Liver (tissue), 9 donors: ENCODE results near the gene NAA16. TPM values are rescaled to one million over a fixed set of nuclear protein-coding genes. Genes with fewer than 3 reads are reported as not detected.

Experiments used
- DNase-seq: peaks from one replicate; pipeline ENCODE4 v3.0.0-alpha.2; 2017; ENCODE audit warnings: low spot score
- H3K27ac ChIP-seq, 2 donors: one replicate each; pipeline ENCODE4 v1.7.0; 2013; ENCODE audit warnings: inconsistent platforms in 2 of 2, low read length in 2 of 2, control low read depth in 1 of 2, low read depth in 1 of 2, mild to moderate bottlenecking in 1 of 2
- H3K27me3 ChIP-seq, 4 donors: one replicate each; pipeline versions ENCODE4 v1.6.1 to v1.7.0; 2013; ENCODE audit warnings: low read length in 3 of 4, inconsistent platforms in 1 of 4, mild to moderate bottlenecking in 1 of 4, moderate library complexity in 1 of 4; ENCODE audit not compliant: control insufficient read depth in 4 of 4, insufficient read depth in 4 of 4
- H3K36me3 ChIP-seq, 4 donors: one replicate each; pipeline versions ENCODE4 v1.6.1 to v1.7.0; 2013; ENCODE audit warnings: low read length in 3 of 4, mild to moderate bottlenecking in 3 of 4, low read depth in 1 of 4, moderate library complexity in 1 of 4; ENCODE audit not compliant: control insufficient read depth in 4 of 4, insufficient read depth in 3 of 4
- H3K4me1 ChIP-seq, 4 donors: one replicate each; pipeline versions ENCODE4 v1.6.1 to v1.7.0; 2013; ENCODE audit warnings: low read length in 3 of 4, mild to moderate bottlenecking in 3 of 4, moderate library complexity in 1 of 4; ENCODE audit not compliant: control insufficient read depth in 4 of 4, insufficient read depth in 4 of 4
- H3K4me3 ChIP-seq, 3 donors: one replicate each; pipeline versions ENCODE4 v1.6.1 to v1.7.0; 2013; ENCODE audit warnings: low read length in 3 of 3, control low read depth in 1 of 3, low read depth in 1 of 3, mild to moderate bottlenecking in 1 of 3
- H3K9ac ChIP-seq, 2 donors: one replicate each; pipeline ENCODE4 v1.7.0; 2013; ENCODE audit warnings: low read length in 2 of 2, mild to moderate bottlenecking in 2 of 2, moderate library complexity in 2 of 2, control low read depth in 1 of 2, low read depth in 1 of 2
- H3K9me3 ChIP-seq, 4 donors: one replicate each; pipeline versions ENCODE4 v1.6.1 to v1.7.0; 2013; ENCODE audit warnings: low read length in 3 of 4; ENCODE audit not compliant: control insufficient read depth in 4 of 4
- EGR1 ChIP-seq, 2 donors: IDR thresholded peaks; 2 replicates each; pipeline ENCODE4 v1.6.1; 2016 to 2018; ENCODE audit warnings: antibody characterized with exemption in 2 of 2, low read depth in 2 of 2
- FOXA1 ChIP-seq: IDR thresholded peaks from 2 replicates; pipeline ENCODE4 v1.6.1; 2016; ENCODE audit warnings: antibody characterized with exemption
- GABPA ChIP-seq, 2 donors: IDR thresholded peaks in 1 of 2; conservative IDR thresholded peaks in 1 of 2; 2 replicates each; pipeline ENCODE4 v1.6.1; 2016; ENCODE audit warnings: antibody characterized with exemption in 2 of 2, mild to moderate bottlenecking in 1 of 2, moderate library complexity in 1 of 2
- HNF4G ChIP-seq: IDR thresholded peaks from 2 replicates; pipeline ENCODE4 v1.6.1; 2016; ENCODE audit warnings: antibody characterized with exemption
- JUND ChIP-seq, 2 donors: IDR thresholded peaks; 2 replicates each; pipeline ENCODE4 v1.6.1; 2016; ENCODE audit warnings: antibody characterized with exemption in 2 of 2
- NR2F2 ChIP-seq: IDR thresholded peaks from 2 replicates; pipeline ENCODE4 v1.6.1; 2016; ENCODE audit warnings: antibody characterized with exemption
- RAD21 ChIP-seq, 2 donors: IDR thresholded peaks; 2 replicates each; pipeline ENCODE4 v1.6.1; 2016; ENCODE audit warnings: antibody characterized with exemption in 2 of 2, mild to moderate bottlenecking in 2 of 2
- RXRA ChIP-seq, 2 donors: IDR thresholded peaks; 2 replicates each; pipeline ENCODE4 v1.6.1; 2017 to 2018; ENCODE audit warnings: antibody characterized with exemption in 2 of 2, mild to moderate bottlenecking in 1 of 2
- TAF1 ChIP-seq: conservative IDR thresholded peaks from 2 replicates; pipeline ENCODE4 v1.6.1; 2016; ENCODE audit warnings: antibody characterized with exemption, mild to moderate bottlenecking
- YY1 ChIP-seq: IDR thresholded peaks from 2 replicates; pipeline ENCODE4 v1.6.1; 2016; ENCODE audit warnings: antibody characterized with exemption, mild to moderate bottlenecking
- WGBS: extraction: QIAGEN DNeasy Blood & Tissue Kit; methylation state at CpG from one replicate; pipeline ENCODE4 v1.1.7; 2013; 5-methylcytosine and 5-hydroxymethylcytosine counted together
- polyA plus RNA-seq, 2 donors: library from polyadenylated mRNA; stranded (reverse) in 1 of 2; unstranded in 1 of 2; fragments of 200-250 nt in 1 of 2; fragments of >200 nt in 1 of 2; fragmentation: Nextera tagmentation in 1 of 2; extraction: Ambion mirVana in 1 of 2; gene quantifications; one replicate each; pipeline versions ENCODE4 v1.2.1 to v1.2.3, GENCODE V29; 2013 to 2015
- total RNA-seq, 2 donors: library from RNA; depleted of rRNA; stranded (reverse); fragments of >200 nt; gene quantifications; one replicate each; pipeline ENCODE4 v1.2.3, GENCODE V29; 2014
- TF ChIP-seq, protein P1 (sequence below): IDR thresholded peaks from 2 replicates; pipeline ENCODE4 v1.6.1; 2016; ENCODE audit warnings: antibody characterized with exemption
- TF ChIP-seq, protein P2 (sequence below): IDR thresholded peaks from 2 replicates; pipeline ENCODE4 v1.6.1; 2016; ENCODE audit warnings: antibody characterized with exemption
- TF ChIP-seq, protein P3 (sequence below): fragments of 150-350 bp; IDR thresholded peaks from 2 replicates; pipeline ENCODE4 v1.5.1; 2017; ENCODE audit warnings: improper control_type of control experiment, low read depth, low read length; ENCODE audit not compliant: missing input control
- TF ChIP-seq, protein P4 (sequence below): IDR thresholded peaks from 2 replicates; pipeline ENCODE4 v1.6.1; 2016; ENCODE audit warnings: antibody characterized with exemption, mild to moderate bottlenecking
- donor health status: healthy.
- donor health status: healthy.
- donor health status: healthy.
- donor health status: healthy.
- donor health status: healthy.

NAA16 gene
- 10 to 100 TPM in 1 of 2 donors, 1 to 10 TPM in 1; 8.8 to 11.5 TPM for total RNA-seq
- 1 to 10 TPM; 2.6 to 9.6 TPM for polyA plus RNA-seq

DNA sequence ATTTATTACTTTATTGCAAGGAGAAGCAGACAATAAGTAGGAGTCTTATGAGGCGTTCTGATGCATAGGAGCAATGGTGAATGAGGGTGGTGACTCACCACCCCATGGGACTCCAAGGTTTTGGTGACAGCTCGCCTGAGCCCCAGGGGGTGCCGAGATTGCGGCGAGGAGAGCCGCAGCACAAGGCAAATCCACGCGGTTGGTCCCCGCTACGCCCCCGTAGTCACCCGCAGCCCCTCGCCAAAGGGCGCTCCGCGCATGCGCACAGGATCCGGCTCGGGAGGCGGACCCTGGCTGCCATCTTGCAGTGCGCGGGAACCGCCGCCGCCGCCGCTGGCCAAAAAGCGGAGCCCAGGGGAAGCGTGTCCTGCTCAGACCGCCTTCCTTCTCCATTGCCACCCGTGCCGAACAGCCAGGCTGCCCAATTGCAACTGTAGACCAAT, at the start of gene NAA16:
Gene NAA16 (plus strand): TSS at position 305 of the 443 bp plus-strand sequence. CDS start 262 bp downstream, outside the sequence.
- no peaks in the 10 kb centered on the region for H3K9me3 ChIP-seq
- peak within 1 kb of the TSS; percentile 88 to 91 for H3K9ac ChIP-seq
- under 1% methylated on average over 32 of the region's 32 CpGs for WGBS
- H3K27me3 ChIP-seq = no peaks in the 10 kb centered on the region
- peak within 1 kb of the TSS; percentile 96 to 97 for H3K27ac ChIP-seq
- no peaks in the 10 kb centered on the region for H3K36me3 ChIP-seq
- no peak for TF ChIP-seq RAD21 (IDR thresholded peaks at IDR 0.05)
- TF ChIP-seq YY1 = peak; percentile 98
- TF ChIP-seq RXRA (IDR thresholded peaks at IDR 0.05) = no peak
- TF ChIP-seq, protein P1, sequence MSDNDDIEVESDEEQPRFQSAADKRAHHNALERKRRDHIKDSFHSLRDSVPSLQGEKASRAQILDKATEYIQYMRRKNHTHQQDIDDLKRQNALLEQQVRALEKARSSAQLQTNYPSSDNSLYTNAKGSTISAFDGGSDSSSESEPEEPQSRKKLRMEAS = no peak
- TF ChIP-seq NR2F2 = no peak
- TF ChIP-seq FOXA1 = no peak
- TF ChIP-seq, protein P2, sequence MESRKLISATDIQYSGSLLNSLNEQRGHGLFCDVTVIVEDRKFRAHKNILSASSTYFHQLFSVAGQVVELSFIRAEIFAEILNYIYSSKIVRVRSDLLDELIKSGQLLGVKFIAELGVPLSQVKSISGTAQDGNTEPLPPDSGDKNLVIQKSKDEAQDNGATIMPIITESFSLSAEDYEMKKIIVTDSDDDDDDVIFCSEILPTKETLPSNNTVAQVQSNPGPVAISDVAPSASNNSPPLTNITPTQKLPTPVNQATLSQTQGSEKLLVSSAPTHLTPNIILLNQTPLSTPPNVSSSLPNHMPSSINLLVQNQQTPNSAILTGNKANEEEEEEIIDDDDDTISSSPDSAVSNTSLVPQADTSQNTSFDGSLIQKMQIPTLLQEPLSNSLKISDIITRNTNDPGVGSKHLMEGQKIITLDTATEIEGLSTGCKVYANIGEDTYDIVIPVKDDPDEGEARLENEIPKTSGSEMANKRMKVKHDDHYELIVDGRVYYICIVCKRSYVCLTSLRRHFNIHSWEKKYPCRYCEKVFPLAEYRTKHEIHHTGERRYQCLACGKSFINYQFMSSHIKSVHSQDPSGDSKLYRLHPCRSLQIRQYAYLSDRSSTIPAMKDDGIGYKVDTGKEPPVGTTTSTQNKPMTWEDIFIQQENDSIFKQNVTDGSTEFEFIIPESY = peak; percentile 29
- no peak for TF ChIP-seq GABPA (IDR thresholded peaks at IDR 0.05 in 1 of 2, conservative IDR thresholded peaks at IDR 0.05 in 1 of 2)
- no peak for TF ChIP-seq HNF4G
- TF ChIP-seq, protein P3, sequence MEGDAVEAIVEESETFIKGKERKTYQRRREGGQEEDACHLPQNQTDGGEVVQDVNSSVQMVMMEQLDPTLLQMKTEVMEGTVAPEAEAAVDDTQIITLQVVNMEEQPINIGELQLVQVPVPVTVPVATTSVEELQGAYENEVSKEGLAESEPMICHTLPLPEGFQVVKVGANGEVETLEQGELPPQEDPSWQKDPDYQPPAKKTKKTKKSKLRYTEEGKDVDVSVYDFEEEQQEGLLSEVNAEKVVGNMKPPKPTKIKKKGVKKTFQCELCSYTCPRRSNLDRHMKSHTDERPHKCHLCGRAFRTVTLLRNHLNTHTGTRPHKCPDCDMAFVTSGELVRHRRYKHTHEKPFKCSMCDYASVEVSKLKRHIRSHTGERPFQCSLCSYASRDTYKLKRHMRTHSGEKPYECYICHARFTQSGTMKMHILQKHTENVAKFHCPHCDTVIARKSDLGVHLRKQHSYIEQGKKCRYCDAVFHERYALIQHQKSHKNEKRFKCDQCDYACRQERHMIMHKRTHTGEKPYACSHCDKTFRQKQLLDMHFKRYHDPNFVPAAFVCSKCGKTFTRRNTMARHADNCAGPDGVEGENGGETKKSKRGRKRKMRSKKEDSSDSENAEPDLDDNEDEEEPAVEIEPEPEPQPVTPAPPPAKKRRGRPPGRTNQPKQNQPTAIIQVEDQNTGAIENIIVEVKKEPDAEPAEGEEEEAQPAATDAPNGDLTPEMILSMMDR = no peak
- peak in 1 of 2 donors; percentile 59 for TF ChIP-seq EGR1 (IDR thresholded peaks at IDR 0.05; ENCODE audit: low read depth in 2 of 2)
- TF ChIP-seq JUND (IDR thresholded peaks at IDR 0.05) = peak; percentile 84 to 90
- TF ChIP-seq TAF1 = no peak
- TF ChIP-seq, protein P4, sequence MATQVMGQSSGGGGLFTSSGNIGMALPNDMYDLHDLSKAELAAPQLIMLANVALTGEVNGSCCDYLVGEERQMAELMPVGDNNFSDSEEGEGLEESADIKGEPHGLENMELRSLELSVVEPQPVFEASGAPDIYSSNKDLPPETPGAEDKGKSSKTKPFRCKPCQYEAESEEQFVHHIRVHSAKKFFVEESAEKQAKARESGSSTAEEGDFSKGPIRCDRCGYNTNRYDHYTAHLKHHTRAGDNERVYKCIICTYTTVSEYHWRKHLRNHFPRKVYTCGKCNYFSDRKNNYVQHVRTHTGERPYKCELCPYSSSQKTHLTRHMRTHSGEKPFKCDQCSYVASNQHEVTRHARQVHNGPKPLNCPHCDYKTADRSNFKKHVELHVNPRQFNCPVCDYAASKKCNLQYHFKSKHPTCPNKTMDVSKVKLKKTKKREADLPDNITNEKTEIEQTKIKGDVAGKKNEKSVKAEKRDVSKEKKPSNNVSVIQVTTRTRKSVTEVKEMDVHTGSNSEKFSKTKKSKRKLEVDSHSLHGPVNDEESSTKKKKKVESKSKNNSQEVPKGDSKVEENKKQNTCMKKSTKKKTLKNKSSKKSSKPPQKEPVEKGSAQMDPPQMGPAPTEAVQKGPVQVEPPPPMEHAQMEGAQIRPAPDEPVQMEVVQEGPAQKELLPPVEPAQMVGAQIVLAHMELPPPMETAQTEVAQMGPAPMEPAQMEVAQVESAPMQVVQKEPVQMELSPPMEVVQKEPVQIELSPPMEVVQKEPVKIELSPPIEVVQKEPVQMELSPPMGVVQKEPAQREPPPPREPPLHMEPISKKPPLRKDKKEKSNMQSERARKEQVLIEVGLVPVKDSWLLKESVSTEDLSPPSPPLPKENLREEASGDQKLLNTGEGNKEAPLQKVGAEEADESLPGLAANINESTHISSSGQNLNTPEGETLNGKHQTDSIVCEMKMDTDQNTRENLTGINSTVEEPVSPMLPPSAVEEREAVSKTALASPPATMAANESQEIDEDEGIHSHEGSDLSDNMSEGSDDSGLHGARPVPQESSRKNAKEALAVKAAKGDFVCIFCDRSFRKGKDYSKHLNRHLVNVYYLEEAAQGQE = no peak
- H3K4me1 ChIP-seq = peaks cover 0 to 28% (median 6%) of the 10 kb centered on the region in 4 donors
- DNase-seq = peak; percentile 90
- H3K4me3 ChIP-seq = peak within 1 kb of the TSS; percentile 93 to 95 (median 94)

DNA sequence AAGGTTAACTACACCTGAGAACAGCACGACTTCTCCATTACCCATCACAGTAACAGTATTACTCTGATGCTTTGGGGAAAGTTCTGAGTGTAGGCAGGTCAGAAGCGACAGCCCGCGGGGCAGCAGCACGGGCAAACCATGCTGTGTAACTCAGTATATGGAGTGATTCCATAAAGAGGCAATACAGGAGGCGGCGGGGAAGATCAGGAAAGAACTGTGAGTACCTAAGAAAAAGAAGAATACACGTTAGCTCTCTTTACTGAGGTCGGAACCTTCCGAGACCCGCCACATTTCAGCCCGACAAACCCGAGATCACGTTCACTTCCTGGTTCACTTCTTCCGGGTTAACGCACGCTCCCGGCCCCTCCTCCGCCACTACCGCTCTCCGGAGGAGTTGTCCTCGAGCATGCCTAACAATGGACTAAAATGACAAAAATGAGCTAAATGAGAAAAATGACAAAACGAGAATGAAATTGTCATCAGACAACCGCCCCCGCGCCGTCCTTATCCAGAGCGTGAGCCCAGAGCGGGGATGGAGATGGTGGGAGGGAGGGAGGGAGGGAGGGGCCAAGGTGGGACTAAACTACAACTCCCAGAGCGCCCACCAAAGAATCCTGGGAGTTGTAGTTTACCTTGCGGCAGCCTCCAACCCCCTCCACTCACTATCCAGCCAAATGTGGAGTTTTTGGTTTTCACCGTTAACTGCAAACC, 47.7 kb upstream of the NAA16 start, which contains the start of gene MTRF1:
Gene MTRF1 (minus strand): TSS at position 316 of the 711 bp plus-strand sequence. CDS start 2,669 bp downstream, outside the sequence.
- Histone ChIP-seq H3K4me3 (peak within 1 kb of the TSS; percentile 67 to 94 (median 85)), H3K27me3 (no peaks in the 10 kb centered on the region), H3K9ac (peak within 1 kb of the TSS; percentile 44 to 86), H3K4me1 (peaks cover 2 to 27% (median 10%) of the 10 kb centered on the region in 4 donors), H3K27ac (peak within 1 kb of the TSS; percentile 58 to 76), H3K9me3 (no peaks in the 10 kb centered on the region), H3K36me3 (peaks cover 0 to 2% (median 0%) of the 10 kb centered on the region in 4 donors)
- WGBS = under 1% methylated on average over 32 of the region's 32 CpGs
- peak; percentile 80 for DNase-seq
- peak; percentile 2 to 4 for TF ChIP-seq RAD21 (IDR thresholded peaks at IDR 0.05)
- TF ChIP-seq TAF1 = peak; percentile 61
- TF ChIP-seq EGR1 (IDR thresholded peaks at IDR 0.05; ENCODE audit: low read depth in 2 of 2) = peak in 1 of 2 donors; percentile 46
- TF ChIP-seq, protein P2 = peak; percentile 57
- peak; percentile 65 for TF ChIP-seq YY1
- no peak for TF ChIP-seq JUND (IDR thresholded peaks at IDR 0.05)
- TF ChIP-seq GABPA (IDR thresholded peaks at IDR 0.05 in 1 of 2, conservative IDR thresholded peaks at IDR 0.05 in 1 of 2) = peak; percentile 79 to 94
- TF ChIP-seq, protein P3 = no peak
